Neutrophil (primary cell): ENCODE measurements around the gene C1orf52.

ENCODE experiments used
- H3K27ac ChIP-seq: fragments of 200-600 bp; sonication (generic); 2 replicates; pipeline ENCODE4 v1.5.1; 2016; ENCODE audit warnings: mild to moderate bottlenecking, moderate library complexity
- H3K27me3 ChIP-seq: fragments of 200-600 bp; sonication (generic); 2 replicates; pipeline ENCODE4 v1.6.0; 2016; ENCODE audit warnings: mild to moderate bottlenecking
- H3K36me3 ChIP-seq: fragments of 200-600 bp; sonication (generic); 2 replicates; pipeline ENCODE4 v1.5.1; 2017
- H3K4me1 ChIP-seq, 2 experiments: fragments of 200-600 bp in 1 of 2; sonication (generic) in 1 of 2; 1 replicate in 1 of 2; 2 replicates in 1 of 2; pipeline versions ENCODE4 v1.5.1 to v1.6.1; 2013 to 2016; ENCODE audit warnings: low read depth in 1 of 2, low read length in 1 of 2, mild to moderate bottlenecking in 1 of 2, moderate library complexity in 1 of 2; ENCODE audit not compliant: control insufficient read depth in 1 of 2, insufficient read depth in 1 of 2
- H3K4me3 ChIP-seq, 2 experiments: fragments of 200-600 bp in 1 of 2; sonication (generic) in 1 of 2; 1 replicate in 1 of 2; 2 replicates in 1 of 2; pipeline ENCODE4 v1.5.1; 2013 to 2016; ENCODE audit warnings: low read depth in 1 of 2, low read length in 1 of 2, mild to moderate bottlenecking in 1 of 2, moderate library complexity in 1 of 2
- H3K9me3 ChIP-seq: fragments of 200-600 bp; sonication (generic); 2 replicates; pipeline ENCODE4 v1.5.1; 2016
- TF ChIP-seq, protein P1 (sequence below): fragments of 200-600 bp; sonication (generic); IDR thresholded peaks from 2 replicates; pipeline ENCODE4 v1.5.1; 2016; ENCODE audit warnings: antibody characterized with exemption

Gene C1orf52

GRCh38 chr1:85223334-85223733 lies 36.1 kb downstream of the C1orf52 start:
- H3K27ac ChIP-seq: no peak overlapping the region
- H3K4me1 ChIP-seq: peaks cover 0 to 10% of the 10 kb centered on the region in 2 experiments
- H3K9me3 ChIP-seq: no peaks in the 10 kb centered on the region

DNA sequence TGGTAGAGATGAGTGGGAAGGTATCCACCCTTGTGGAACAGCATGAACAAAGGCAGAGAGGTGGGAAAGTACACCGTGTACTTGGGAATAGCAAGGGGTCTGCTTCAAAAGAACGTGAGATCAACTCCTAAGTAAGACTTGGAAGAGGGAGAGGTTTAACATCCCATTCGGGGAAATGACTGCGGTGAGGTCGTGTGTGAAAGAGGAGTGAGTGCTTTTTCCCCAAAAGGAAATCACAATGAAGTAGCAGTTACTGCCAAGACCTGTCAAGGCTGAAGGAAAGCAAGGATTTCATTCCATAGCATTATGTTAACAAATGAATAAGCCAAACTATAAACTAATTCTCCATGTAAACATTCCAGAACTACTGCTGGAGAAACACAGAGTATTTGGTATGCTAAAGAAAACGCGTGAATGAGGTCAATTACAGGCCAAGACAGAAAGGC lies 38.7 kb downstream of the C1orf52 start:
- TF ChIP-seq, protein P1, sequence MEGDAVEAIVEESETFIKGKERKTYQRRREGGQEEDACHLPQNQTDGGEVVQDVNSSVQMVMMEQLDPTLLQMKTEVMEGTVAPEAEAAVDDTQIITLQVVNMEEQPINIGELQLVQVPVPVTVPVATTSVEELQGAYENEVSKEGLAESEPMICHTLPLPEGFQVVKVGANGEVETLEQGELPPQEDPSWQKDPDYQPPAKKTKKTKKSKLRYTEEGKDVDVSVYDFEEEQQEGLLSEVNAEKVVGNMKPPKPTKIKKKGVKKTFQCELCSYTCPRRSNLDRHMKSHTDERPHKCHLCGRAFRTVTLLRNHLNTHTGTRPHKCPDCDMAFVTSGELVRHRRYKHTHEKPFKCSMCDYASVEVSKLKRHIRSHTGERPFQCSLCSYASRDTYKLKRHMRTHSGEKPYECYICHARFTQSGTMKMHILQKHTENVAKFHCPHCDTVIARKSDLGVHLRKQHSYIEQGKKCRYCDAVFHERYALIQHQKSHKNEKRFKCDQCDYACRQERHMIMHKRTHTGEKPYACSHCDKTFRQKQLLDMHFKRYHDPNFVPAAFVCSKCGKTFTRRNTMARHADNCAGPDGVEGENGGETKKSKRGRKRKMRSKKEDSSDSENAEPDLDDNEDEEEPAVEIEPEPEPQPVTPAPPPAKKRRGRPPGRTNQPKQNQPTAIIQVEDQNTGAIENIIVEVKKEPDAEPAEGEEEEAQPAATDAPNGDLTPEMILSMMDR: no peak
- Histone ChIP-seq H3K27me3 (no peaks in the 10 kb centered on the region), H3K36me3 (no peaks in the 10 kb centered on the region), H3K9me3 (no peaks in the 10 kb centered on the region), H3K27ac (no peak overlapping the region), H3K4me1 (peaks cover 0 to 10% of the 10 kb centered on the region in 2 experiments), H3K4me3 (no peak overlapping the region)

More at GRCh38 chr1:85223334-85223733, 36.1 kb downstream of the C1orf52 start:
- TF ChIP-seq, protein P1: no peak
- Histone ChIP-seq H3K27me3 (no peaks in the 10 kb centered on the region), H3K36me3 (no peaks in the 10 kb centered on the region), H3K4me3 (no peak overlapping the region)

DNA sequence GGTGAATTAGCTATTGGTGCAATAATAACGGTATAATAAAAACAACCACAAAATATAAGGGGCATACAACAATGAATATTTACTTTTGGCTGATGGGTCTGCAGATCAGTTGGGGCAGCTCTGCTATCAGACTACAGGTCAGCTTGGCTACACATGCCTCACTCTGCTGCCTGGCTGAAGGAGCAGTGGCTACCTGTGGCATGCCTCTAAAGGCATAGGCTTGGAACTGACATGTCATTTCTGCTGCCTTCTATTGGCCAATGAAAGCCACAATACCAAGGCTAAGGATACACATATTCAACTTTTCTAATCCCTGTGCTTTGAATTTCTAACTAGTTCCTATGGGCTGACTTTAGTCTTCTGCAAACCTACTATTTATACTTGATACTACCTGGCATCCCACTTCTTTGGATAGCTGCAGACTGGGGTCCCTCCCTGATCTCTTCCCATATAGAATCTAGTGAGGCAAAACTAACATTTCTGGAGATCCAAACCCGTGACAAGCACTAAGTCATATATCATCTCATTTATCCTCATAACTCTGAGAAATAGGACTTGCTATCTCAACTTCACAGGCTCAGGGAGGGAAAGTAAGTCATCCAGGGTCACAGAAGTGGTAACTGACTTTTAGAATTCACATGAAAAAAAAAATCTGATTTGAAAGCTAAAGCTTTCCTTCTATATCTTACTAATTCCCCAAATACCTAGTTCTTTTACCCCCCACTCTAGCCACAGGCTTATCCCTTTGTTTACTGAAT lies 39.4 kb downstream of the C1orf52 start:
- TF ChIP-seq, protein P1: no peak
- no peaks in the 10 kb centered on the region for H3K27me3 ChIP-seq
- H3K9me3 ChIP-seq: no peaks in the 10 kb centered on the region
- H3K36me3 ChIP-seq: no peaks in the 10 kb centered on the region
- H3K4me3 ChIP-seq: no peak overlapping the region
- peaks cover 0 to 3% of the 10 kb centered on the region in 2 experiments for H3K4me1 ChIP-seq
- no peak overlapping the region for H3K27ac ChIP-seq

- no peaks in the 10 kb centered on the region for H3K9me3 ChIP-seq
- H3K27me3 ChIP-seq: no peaks in the 10 kb centered on the region
- TF ChIP-seq, protein P1: no peak
- no peak overlapping the region for H3K4me3 ChIP-seq
- no peaks in the 10 kb centered on the region for H3K4me1 ChIP-seq
- H3K27ac ChIP-seq: no peak overlapping the region
- H3K36me3 ChIP-seq: no peaks in the 10 kb centered on the region
Measured at GRCh38 chr1:85216697-85217096, 42.8 kb downstream of the C1orf52 start.

- Histone ChIP-seq H3K4me1 (no peaks in the 10 kb centered on the region), H3K36me3 (no peaks in the 10 kb centered on the region), H3K9me3 (no peaks in the 10 kb centered on the region), H3K4me3 (no peak overlapping the region), H3K27me3 (no peaks in the 10 kb centered on the region), H3K27ac (no peak overlapping the region)
- TF ChIP-seq, protein P1: no peak
Measured at GRCh38 chr1:85214654-85215053, 44.8 kb downstream of the C1orf52 start.
